Peyer's patch (tissue), 4 donors: ENCODE measurements around the gene XYLT1.

ENCODE experiments used
- CTCF ChIP-seq, 6 experiments: fragments of 450-650 bp in 4 of 6; fragments of 200-600 bp in 2 of 6; sonication (generic) in 1 of 6; IDR thresholded peaks; one replicate each; pipeline ENCODE4 v1.5.1; 2017 to 2019; ENCODE audit warnings: antibody characterized with exemption in 6 of 6, mild to moderate bottlenecking in 3 of 6, moderate library complexity in 1 of 6
- POLR2A ChIP-seq, 2 donors: fragments of 450-650 bp; IDR thresholded peaks; one replicate each; pipeline ENCODE4 v1.5.1; 2017; ENCODE audit warnings: antibody characterized with exemption in 2 of 2, mild to moderate bottlenecking in 2 of 2, moderate library complexity in 2 of 2

- TF ChIP-seq CTCF (IDR thresholded peaks at IDR 0.05) (no peak), POLR2A (IDR thresholded peaks at IDR 0.05) (no peak)
Observed at GRCh38 chr16:17078931-17079631, 391.7 kb downstream of the XYLT1 start.
